HCT116 (cell line): Measurements from ENCODE around the gene APOB. TPM values are rescaled to one million over a fixed set of nuclear protein-coding genes. Genes with fewer than 3 reads are reported as not detected.

Experiments
- ATAC-seq: fragments of 200-7000 bp; cut with Tn5 transposase; 2 replicates; pipeline ENCODE4 v1.9.1; 2020; ENCODE audit warnings: mild to moderate bottlenecking, moderate library complexity
- BruUV-seq: library from RNA; stranded (reverse); fragments of 400-500 nt; replicated peaks from 2 replicates; lab custom pipeline; 2021; lab: Mats Ljungman, UMichigan
- CTCF ChIA-PET: fragments of 300-600 bp; sonication (Branson Sonifier 250); formaldehyde crosslinking; loops from one replicate; lab custom pipeline; 2021; ENCODE audit warnings: antibody characterized with exemption; lab: Charles Lee
- POLR2A ChIA-PET: fragments of 300-600, 350-600 bp; sonication (Branson Sonifier 250); formaldehyde crosslinking; loops from one replicate; lab custom pipeline; 2021; ENCODE audit warnings: antibody characterized with exemption; lab: Charles Lee
- RAD21 ChIA-PET, 2 experiments: fragments of 300-600 bp; sonication (Branson Sonifier 250); formaldehyde crosslinking; loops; one replicate each; lab custom pipeline; 2023; ENCODE audit warnings: low total read pairs in 2 of 2; ENCODE audit not compliant: uncharacterized antibody in 2 of 2, unreplicated experiment in 2 of 2, low non-redundant PET in 1 of 2; lab: Charles Lee
- DNase-seq: peaks from one replicate; pipeline ENCODE4 v3.0.0-alpha.2; 2010; ENCODE audit warnings: low read depth, low spot score
- H2AFZ ChIP-seq: fragments of 200-600 bp; shearing (Covaris generic), sonication (generic); 2 replicates; pipeline ENCODE4 v1.6.1; 2017; ENCODE audit warnings: low read depth, mixed run types, mixed read lengths, antibody characterized with exemption, low read length; ENCODE audit not compliant: poor library complexity, severe bottlenecking
- H3K27ac ChIP-seq: 2 replicates; pipeline ENCODE4 v1.5.1; 2012; ENCODE audit warnings: low read depth, low read length
- H3K27me3 ChIP-seq: fragments of 200-600 bp; sonication (generic); 2 replicates; pipeline ENCODE4 v1.6.1; 2016; ENCODE audit warnings: mixed run types, low read length, mixed read lengths; ENCODE audit not compliant: insufficient read depth
- H3K36me3 ChIP-seq, 2 experiments: fragments of 200-500 bp in 1 of 2; fragments of 200-600 bp in 1 of 2; sonication (Bioruptor generic) in 1 of 2; sonication (generic) in 1 of 2; 2 replicates each; pipeline versions ENCODE4 v1.5.1 to v1.6.1; 2014 to 2016; ENCODE audit warnings: low read length in 2 of 2, inconsistent platforms in 1 of 2, mixed read lengths in 1 of 2, mixed run types in 1 of 2; ENCODE audit not compliant: insufficient read depth in 2 of 2, control insufficient read depth in 1 of 2
- H3K4me1 ChIP-seq, 2 experiments: fragments of 200-600 bp in 1 of 2; sonication (generic) in 1 of 2; 2 replicates each; pipeline versions ENCODE4 v1.5.1 to v1.6.1; 2012 to 2017; ENCODE audit warnings: low read length in 2 of 2, inconsistent platforms in 1 of 2, mild to moderate bottlenecking in 1 of 2, mixed read lengths in 1 of 2, mixed run types in 1 of 2, moderate library complexity in 1 of 2; ENCODE audit not compliant: insufficient read depth in 2 of 2, control insufficient read depth in 1 of 2
- H3K4me2 ChIP-seq: fragments of 200-600 bp; sonication (generic); 2 replicates; pipeline ENCODE4 v1.6.1; 2017; ENCODE audit warnings: mixed run types, low read length, mixed read lengths
- H3K4me3 ChIP-seq, 2 experiments: fragments of 200-600 bp in 1 of 2; sonication (generic) in 1 of 2; replicated peaks in 1 of 2; 2 replicates each; pipeline ENCODE4 v1.5.1; 2011 to 2016; ENCODE audit warnings: low read length in 2 of 2, control low read depth in 1 of 2, low read depth in 1 of 2, mild to moderate bottlenecking in 1 of 2, mixed read lengths in 1 of 2, mixed run types in 1 of 2
- H3K79me2 ChIP-seq: fragments of 200-600 bp; sonication (generic); 2 replicates; pipeline ENCODE4 v1.6.1; 2017; ENCODE audit warnings: mild to moderate bottlenecking, mixed run types, low read length, moderate library complexity, mixed read lengths; ENCODE audit not compliant: insufficient read depth
- H3K9ac ChIP-seq: fragments of 200-600 bp; sonication (generic); 2 replicates; pipeline ENCODE4 v1.6.1; 2016; ENCODE audit warnings: low read length, mixed read lengths
- H3K9me2 ChIP-seq: fragments of 200-600 bp; sonication (generic), shearing (Covaris generic); 2 replicates; pipeline ENCODE4 v1.6.1; 2017; ENCODE audit warnings: mixed run types, mild to moderate bottlenecking, moderate library complexity; ENCODE audit not compliant: insufficient read depth
- H3K9me3 ChIP-seq, 2 experiments: fragments of 200-500 bp in 1 of 2; fragments of 200-600 bp in 1 of 2; sonication (Bioruptor generic) in 1 of 2; sonication (generic) in 1 of 2; 2 replicates each; pipeline ENCODE4 v1.6.1; 2014 to 2017; ENCODE audit warnings: low read length in 2 of 2, mixed read lengths in 2 of 2, inconsistent platforms in 1 of 2, low read depth in 1 of 2, mild to moderate bottlenecking in 1 of 2, mixed run types in 1 of 2, moderate library complexity in 1 of 2; ENCODE audit not compliant: control insufficient read depth in 1 of 2, insufficient read depth in 1 of 2
- H4K20me1 ChIP-seq: fragments of 200-600 bp; sonication (generic), shearing (Covaris generic); 2 replicates; pipeline ENCODE4 v1.6.1; 2017; ENCODE audit warnings: mixed run types, mild to moderate bottlenecking, moderate library complexity; ENCODE audit not compliant: insufficient read depth
- CEBPB ChIP-seq: IDR thresholded peaks from 2 replicates; pipeline ENCODE4 v1.6.1; 2012; ENCODE audit warnings: low read depth
- ELF1 ChIP-seq: IDR thresholded peaks from 2 replicates; pipeline ENCODE4 v1.6.1; 2012; ENCODE audit warnings: low read depth, borderline replicate concordance
- EZH2 ChIP-seq: fragments of 200-600 bp; sonication (generic); IDR thresholded peaks from 2 replicates; pipeline ENCODE4 v1.6.1; 2017; ENCODE audit warnings: antibody characterized with exemption, mixed run types
- JUND ChIP-seq: IDR thresholded peaks from 2 replicates; pipeline ENCODE4 v1.6.1; 2012
- POLR2A ChIP-seq: IDR thresholded peaks from 2 replicates; pipeline ENCODE4 v1.7.0; 2011; ENCODE audit warnings: borderline replicate concordance; ENCODE audit not compliant: insufficient read depth, insufficient read length; ENCODE audit errors: extremely low read depth
- REST ChIP-seq: IDR thresholded peaks from 2 replicates; pipeline ENCODE4 v1.6.1; 2012; ENCODE audit warnings: low read depth
- SP1 ChIP-seq: IDR thresholded peaks from 2 replicates; pipeline ENCODE4 v1.6.1; 2012; ENCODE audit warnings: low read depth
- SRF ChIP-seq: IDR thresholded peaks from 2 replicates; pipeline ENCODE4 v1.6.1; 2012; ENCODE audit warnings: low read depth
- YY1 ChIP-seq: IDR thresholded peaks from 2 replicates; pipeline ENCODE4 v1.6.1; 2011; ENCODE audit warnings: low read length, low read depth, moderate library complexity, mild to moderate bottlenecking; ENCODE audit not compliant: insufficient replicate concordance; ENCODE audit errors: extremely low read depth
- intact Hi-C: fragments of 100-400 bp; cut with micrococcal nuclease; formaldehyde crosslinking; loops from 2 replicates; pipeline ENCODE4 v1.10.0; 2022
- total RNA-seq: library from RNA; stranded (reverse); gene quantifications from one replicate; pipeline ENCODE4 v1.2.1, GENCODE V29; 2021; ENCODE audit not compliant: unreplicated experiment

Gene APOB
- total RNA-seq, 1 experiment from 2014 or later = 1.6 TPM

- TF ChIP-seq REST = no peak
- no peak for TF ChIP-seq SRF
- no peak for TF ChIP-seq CEBPB
- TF ChIP-seq SP1 = no peak
- no peak for TF ChIP-seq ELF1
- TF ChIP-seq YY1 = no peak
- TF ChIP-seq EZH2 = no peak
Measured at GRCh38 chr2:21007129-21008013, 36.5 kb downstream of the APOB start (continued).

- Histone ChIP-seq H3K9ac (no peak overlapping the region), H3K79me2 (no peaks in the 10 kb centered on the region), H3K9me3 (no peaks in the 10 kb centered on the region), H3K4me2 (no peak overlapping the region), H3K9me2 (no peaks in the 10 kb centered on the region; the same call in 1 of the 2 replicates), H4K20me1 (no peaks in the 10 kb centered on the region), H2AFZ (no peak overlapping the region), H3K27ac (no peak overlapping the region), H3K27me3 (peaks cover 70% of the 10 kb centered on the region), H3K36me3 (no peaks in the 10 kb centered on the region), H3K4me1 (no peaks in the 10 kb centered on the region), H3K4me3 (no peak overlapping the region)
- POLR2A ChIA-PET = no interaction called here
- ATAC-seq (no peak), DNase-seq (no peak)
- RAD21 ChIA-PET = no interaction called here
- BruUV-seq = no TSS peak
- CTCF ChIA-PET = no interaction called here
- intact Hi-C loops = no loop called here
- TF ChIP-seq ELF1 (no peak), POLR2A (no peak), JUND (no peak), YY1 (no peak)
Measured at GRCh38 chr2:21006423-21007128, 37.3 kb downstream of the APOB start.
